GM23338 (cell line): ENCODE data around the gene DDX56. TPM values are rescaled to one million over a fixed set of nuclear protein-coding genes. Genes with fewer than 3 reads are reported as not detected.

Source experiments
- ATAC-seq: fragments of 200-7000 bp; cut with Tn5 transposase; 3 replicates; pipeline ENCODE4 v1.9.1; 2020
- DNase-seq: peaks from one replicate; pipeline ENCODE4 v3.0.0-alpha.2; 2015; ENCODE audit warnings: low spot score
- H2AFZ ChIP-seq: fragments of 200-600 bp; sonication (generic); 2 replicates; pipeline ENCODE4 v1.8.0; 2016; ENCODE audit warnings: antibody characterized with exemption, mild to moderate bottlenecking, moderate library complexity
- H3F3A ChIP-seq: fragments of 200-600 bp; sonication (generic); replicated peaks from 2 replicates; pipeline ENCODE4 v1.8.0; 2017; ENCODE audit warnings: antibody characterized with exemption, mixed run types, low read depth
- H3K27ac ChIP-seq: fragments of 200-600 bp; sonication (generic); 2 replicates; pipeline ENCODE4 v1.6.1; 2016; ENCODE audit warnings: low read depth
- H3K27me3 ChIP-seq: fragments of 200-600 bp; sonication (generic); 2 replicates; pipeline ENCODE4 v1.8.0; 2016; ENCODE audit warnings: mild to moderate bottlenecking, mixed run types, moderate library complexity; ENCODE audit not compliant: insufficient read depth
- H3K36me3 ChIP-seq: fragments of 200-600 bp; sonication (generic); 2 replicates; pipeline ENCODE4 v1.8.0; 2016; ENCODE audit warnings: mild to moderate bottlenecking; ENCODE audit not compliant: insufficient read depth
- H3K4me1 ChIP-seq: fragments of 200-600 bp; sonication (generic); 2 replicates; pipeline ENCODE4 v1.8.0; 2016; ENCODE audit warnings: mild to moderate bottlenecking, moderate library complexity; ENCODE audit not compliant: insufficient read depth
- H3K4me2 ChIP-seq: fragments of 200-600 bp; sonication (generic); 2 replicates; pipeline ENCODE4 v1.7.1; 2017; ENCODE audit warnings: mixed run types
- H3K4me3 ChIP-seq: fragments of 200-600 bp; sonication (generic); 2 replicates; pipeline ENCODE4 v1.6.1; 2016; ENCODE audit warnings: mixed run types
- H3K79me2 ChIP-seq: fragments of 200-600 bp; sonication (generic); replicated peaks from 2 replicates; pipeline ENCODE4 v1.8.0; 2017; ENCODE audit warnings: mild to moderate bottlenecking; ENCODE audit not compliant: insufficient read depth
- H3K9me2 ChIP-seq: fragments of 200-600 bp; sonication (generic); 2 replicates; pipeline ENCODE4 v1.8.0; 2017; ENCODE audit not compliant: insufficient read depth
- H4K20me1 ChIP-seq: fragments of 200-600 bp; sonication (generic); replicated peaks from 2 replicates; pipeline ENCODE4 v1.8.0; 2017; ENCODE audit warnings: mild to moderate bottlenecking; ENCODE audit not compliant: insufficient read depth
- H3K27ac Mint-ChIP-seq: 2 replicates; pipeline ENCODE4 v1.8.0; 2020; ENCODE audit warnings: inconsistent platforms, mild to moderate bottlenecking, moderate library complexity, mixed read lengths
- H3K27me3 Mint-ChIP-seq: 3 replicates; pipeline ENCODE4 v1.8.0; 2022; ENCODE audit warnings: low read depth, mild to moderate bottlenecking, moderate library complexity, mixed read lengths, inconsistent platforms; ENCODE audit not compliant: insufficient read depth, poor library complexity
- H3K36me3 Mint-ChIP-seq: 3 replicates; pipeline ENCODE4 v1.8.0; 2021; ENCODE audit warnings: low read depth, mild to moderate bottlenecking, inconsistent platforms, moderate library complexity, mixed read lengths
- H3K4me1 Mint-ChIP-seq: 3 replicates; pipeline ENCODE4 v1.8.0; 2020; ENCODE audit warnings: mild to moderate bottlenecking, inconsistent platforms, mixed read lengths
- H3K4me3 Mint-ChIP-seq: 3 replicates; pipeline ENCODE4 v1.8.0; 2021; ENCODE audit warnings: moderate library complexity, mild to moderate bottlenecking, inconsistent platforms, mixed read lengths
- H3K9me3 Mint-ChIP-seq: 3 replicates; pipeline ENCODE4 v1.8.0; 2020; ENCODE audit warnings: moderate library complexity, mild to moderate bottlenecking, inconsistent platforms, mixed read lengths
- CREB1 ChIP-seq: fragments of 250-450 bp; sonication (Bioruptor Pico); IDR thresholded peaks from 2 replicates; pipeline ENCODE4 v1.5.0; 2020; ENCODE audit warnings: low read depth, mild to moderate bottlenecking, moderate library complexity
- EZH2 ChIP-seq: fragments of 200-600 bp; sonication (generic); IDR thresholded peaks from one replicate; pipeline ENCODE4 v1.8.0; 2017; ENCODE audit warnings: antibody characterized with exemption, mild to moderate bottlenecking, low read depth; ENCODE audit not compliant: unreplicated experiment
- EZH2phosphoT487 ChIP-seq: fragments of 200-600 bp; sonication (generic); IDR thresholded peaks from one replicate; pipeline ENCODE4 v1.8.1; 2018; ENCODE audit warnings: antibody characterized with exemption; ENCODE audit not compliant: unreplicated experiment
- JUNB ChIP-seq: IDR thresholded peaks from one replicate; pipeline ENCODE4 v1.6.1; 2016; ENCODE audit warnings: antibody characterized with exemption; ENCODE audit not compliant: unreplicated experiment
- NANOG ChIP-seq: IDR thresholded peaks from 2 replicates; pipeline ENCODE4 v1.6.1; 2016; ENCODE audit warnings: antibody characterized with exemption, borderline replicate concordance
- POLR2AphosphoS5 ChIP-seq: IDR thresholded peaks from 2 replicates; pipeline ENCODE4 v1.6.1; 2016; ENCODE audit warnings: antibody characterized with exemption, low read depth
- ZNF114 ChIP-seq: fragments of 250-450 bp; sonication (Bioruptor Pico); IDR thresholded peaks from 2 replicates; pipeline ENCODE4 v1.5.0; 2020; ENCODE audit warnings: mild to moderate bottlenecking, moderate library complexity
- ZNF331 ChIP-seq: fragments of 250-450 bp; sonication (Bioruptor Pico); IDR thresholded peaks from 2 replicates; pipeline ENCODE4 v1.5.0; 2020; ENCODE audit warnings: low read depth, mild to moderate bottlenecking, moderate library complexity
- polyA plus RNA-seq: library from polyadenylated mRNA; unstranded; fragments of >200 nt; fragmentation: Nextera tagmentation; extraction: Ambion mirVana; gene quantifications from 2 replicates; pipeline ENCODE4 v1.2.1, GENCODE V29; 2016
- total RNA-seq: library from RNA; depleted of rRNA; stranded (reverse); fragments of >200 nt; shearing (Covaris generic); gene quantifications from 2 replicates; pipeline ENCODE4 v1.2.3, GENCODE V29; 2014
- TF ChIP-seq, protein P1 (sequence below), 2 experiments: fragments of 200-600 bp in 1 of 2; sonication (generic) in 1 of 2; conservative IDR thresholded peaks; 2 replicates each; pipeline versions ENCODE4 v1.5.1 to v1.6.1; 2016 to 2017; ENCODE audit warnings: antibody characterized with exemption in 2 of 2, low read depth in 2 of 2, mild to moderate bottlenecking in 2 of 2, moderate library complexity in 1 of 2
- TF ChIP-seq, protein P2 (sequence below): fragments of 250-450 bp; sonication (Bioruptor Pico); IDR thresholded peaks from 2 replicates; pipeline ENCODE4 v1.5.0; 2020; ENCODE audit warnings: mild to moderate bottlenecking, moderate library complexity
- TF ChIP-seq, protein P3 (sequence below): IDR thresholded peaks from 2 replicates; pipeline ENCODE4 v1.6.1; 2016; ENCODE audit warnings: antibody characterized with exemption

Gene DDX56
- total and polyA plus RNA-seq, 2 experiments from 2014 or later, result 44.1 to 72.3 TPM

DNA sequence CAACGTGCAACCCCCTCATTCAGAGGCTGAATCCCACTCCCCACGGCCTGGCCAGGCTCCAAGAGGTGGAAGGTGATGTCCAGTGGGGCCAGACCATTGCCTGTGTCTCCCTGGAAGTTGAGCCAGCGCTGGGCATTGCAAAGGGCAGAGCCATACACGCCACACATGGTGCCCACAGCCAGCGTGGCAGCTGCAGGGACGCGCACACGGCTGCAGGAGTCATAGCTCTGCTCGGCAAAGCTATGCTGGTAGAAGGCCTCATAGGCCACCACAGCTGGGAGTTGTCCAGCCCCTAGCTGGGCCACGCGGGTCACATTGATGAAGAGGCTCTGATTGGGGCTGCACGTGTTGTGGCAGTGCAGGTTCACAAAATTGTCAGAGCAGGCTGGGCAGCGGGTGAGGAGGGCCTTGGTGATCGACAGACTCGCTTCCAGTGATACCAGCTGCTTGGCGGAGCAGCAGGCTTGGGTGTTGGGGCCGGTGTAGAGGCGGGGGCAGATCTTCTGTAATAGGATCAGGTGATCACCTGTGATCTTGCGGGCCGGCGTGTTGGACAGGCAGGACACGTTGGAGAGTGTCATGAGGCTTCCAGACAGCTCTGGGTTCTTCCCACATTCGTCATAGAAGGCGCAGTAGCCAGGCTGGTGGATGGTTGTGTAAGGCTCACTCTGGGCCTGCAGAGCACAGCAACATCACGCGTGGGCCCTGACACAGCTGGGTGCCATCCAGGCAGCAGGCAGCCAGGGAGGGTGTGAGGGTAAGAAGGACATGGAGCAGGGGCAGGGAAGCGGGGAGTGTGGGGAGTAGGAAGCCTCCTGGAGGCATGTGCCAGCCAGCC is 33.8 kb downstream of the DDX56 start:
- H3K27ac ChIP-seq, result no peak overlapping the region
- H3K4me2 ChIP-seq, result no peak overlapping the region
- no peak for ATAC-seq
- H3K4me1 Mint-ChIP-seq, result no peaks in the 10 kb centered on the region; the same call in 1 of the 3 replicates
- peaks cover 10% of the 10 kb centered on the region for H3K27me3 Mint-ChIP-seq
- TF ChIP-seq EZH2 (no peak), CREB1 (CRISPR knock-in tag) (no peak), EZH2phosphoT487 (no peak)
- H4K20me1 ChIP-seq, result no peaks in the 10 kb centered on the region
- no peaks in the 10 kb centered on the region for H3K4me1 ChIP-seq
- H3K36me3 Mint-ChIP-seq, result no peaks in the 10 kb centered on the region
- no peaks in the 10 kb centered on the region for H3K36me3 ChIP-seq
- DNase-seq, result no peak
- no peaks in the 10 kb centered on the region for H3K27me3 ChIP-seq
- no peaks in the 10 kb centered on the region for H3K9me2 ChIP-seq
- no peak overlapping the region for H3K4me3 ChIP-seq
- no peak overlapping the region for H2AFZ ChIP-seq
- no peaks in the 10 kb centered on the region for H3F3A ChIP-seq
- H3K79me2 ChIP-seq, result no peaks in the 10 kb centered on the region
- no peak overlapping the region for H3K4me3 Mint-ChIP-seq
- H3K9me3 Mint-ChIP-seq, result no peaks in the 10 kb centered on the region
- H3K27ac Mint-ChIP-seq, result no peak overlapping the region

DNA sequence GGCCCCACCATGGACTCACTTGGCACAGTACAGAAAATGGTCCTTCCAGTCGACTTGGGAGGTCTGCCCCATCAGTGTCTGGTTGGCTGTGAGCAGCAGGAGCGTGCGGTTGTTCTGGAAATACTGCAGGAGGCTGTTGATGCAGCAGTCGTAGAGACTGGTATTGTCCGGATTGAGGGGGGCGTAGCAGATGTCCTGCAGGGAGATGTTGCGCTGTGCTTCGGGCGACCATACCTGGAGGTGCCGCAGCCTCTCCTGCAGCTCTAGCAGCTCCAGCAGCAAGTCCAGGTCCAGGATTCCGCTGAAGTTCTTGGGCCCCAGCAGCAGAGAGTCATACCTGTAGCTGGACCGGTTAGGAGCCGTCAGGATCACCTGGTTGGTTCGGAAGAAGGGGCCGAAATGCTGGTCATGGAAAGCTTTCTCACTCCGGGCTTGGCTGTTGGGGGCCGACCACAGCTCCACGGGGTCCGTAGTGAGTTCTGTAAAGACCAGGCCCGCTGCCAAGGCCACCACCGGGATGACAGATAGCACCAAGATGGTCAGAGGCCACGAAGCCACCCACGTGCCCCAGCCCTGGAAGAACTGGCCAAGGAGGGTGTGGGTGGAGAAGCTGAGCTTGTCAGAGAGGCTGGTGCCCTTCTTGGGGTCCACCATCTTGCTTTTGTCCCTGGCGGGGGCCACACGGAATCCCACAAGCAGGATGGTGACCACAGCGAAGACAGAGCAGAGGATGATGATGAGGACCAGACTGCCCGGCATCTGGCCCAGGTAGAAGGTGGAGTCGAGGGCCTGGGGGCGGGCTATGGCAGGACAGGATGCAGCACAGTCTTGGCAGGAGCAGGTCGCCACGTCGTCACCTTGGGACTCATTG is 34.7 kb downstream of the DDX56 start:
- H3K36me3 Mint-ChIP-seq, result no peaks in the 10 kb centered on the region; the same call in 2 of the 3 replicates
- no peak overlapping the region for H3K4me3 Mint-ChIP-seq
- H3K4me1 ChIP-seq, result no peaks in the 10 kb centered on the region
- H3K4me1 Mint-ChIP-seq, result no peaks in the 10 kb centered on the region; the same call in 1 of the 3 replicates
- H4K20me1 ChIP-seq, result no peaks in the 10 kb centered on the region
- no peaks in the 10 kb centered on the region for H3K27me3 ChIP-seq
- DNase-seq (no peak), ATAC-seq (no peak)
- no peak overlapping the region for H2AFZ ChIP-seq
- no peaks in the 10 kb centered on the region for H3K9me3 Mint-ChIP-seq
- no peak overlapping the region for H3K27ac Mint-ChIP-seq
- no peaks in the 10 kb centered on the region for H3F3A ChIP-seq
- H3K79me2 ChIP-seq, result no peaks in the 10 kb centered on the region
- H3K27ac ChIP-seq, result no peak overlapping the region
- no peak overlapping the region for H3K4me2 ChIP-seq
- peaks cover 15% of the 10 kb centered on the region for H3K27me3 Mint-ChIP-seq
- no peaks in the 10 kb centered on the region for H3K9me2 ChIP-seq
- no peak overlapping the region for H3K4me3 ChIP-seq
- H3K36me3 ChIP-seq, result no peaks in the 10 kb centered on the region
- TF ChIP-seq ZNF331 (CRISPR knock-in tag) (no peak), ZNF114 (no peak), JUNB (no peak), NANOG (no peak), POLR2AphosphoS5 (no peak)
- TF ChIP-seq, protein P1, sequence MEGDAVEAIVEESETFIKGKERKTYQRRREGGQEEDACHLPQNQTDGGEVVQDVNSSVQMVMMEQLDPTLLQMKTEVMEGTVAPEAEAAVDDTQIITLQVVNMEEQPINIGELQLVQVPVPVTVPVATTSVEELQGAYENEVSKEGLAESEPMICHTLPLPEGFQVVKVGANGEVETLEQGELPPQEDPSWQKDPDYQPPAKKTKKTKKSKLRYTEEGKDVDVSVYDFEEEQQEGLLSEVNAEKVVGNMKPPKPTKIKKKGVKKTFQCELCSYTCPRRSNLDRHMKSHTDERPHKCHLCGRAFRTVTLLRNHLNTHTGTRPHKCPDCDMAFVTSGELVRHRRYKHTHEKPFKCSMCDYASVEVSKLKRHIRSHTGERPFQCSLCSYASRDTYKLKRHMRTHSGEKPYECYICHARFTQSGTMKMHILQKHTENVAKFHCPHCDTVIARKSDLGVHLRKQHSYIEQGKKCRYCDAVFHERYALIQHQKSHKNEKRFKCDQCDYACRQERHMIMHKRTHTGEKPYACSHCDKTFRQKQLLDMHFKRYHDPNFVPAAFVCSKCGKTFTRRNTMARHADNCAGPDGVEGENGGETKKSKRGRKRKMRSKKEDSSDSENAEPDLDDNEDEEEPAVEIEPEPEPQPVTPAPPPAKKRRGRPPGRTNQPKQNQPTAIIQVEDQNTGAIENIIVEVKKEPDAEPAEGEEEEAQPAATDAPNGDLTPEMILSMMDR (conservative IDR thresholded peaks at IDR 0.05; ENCODE audit: low read depth in 2 of 2), result no peak
- TF ChIP-seq, protein P2, sequence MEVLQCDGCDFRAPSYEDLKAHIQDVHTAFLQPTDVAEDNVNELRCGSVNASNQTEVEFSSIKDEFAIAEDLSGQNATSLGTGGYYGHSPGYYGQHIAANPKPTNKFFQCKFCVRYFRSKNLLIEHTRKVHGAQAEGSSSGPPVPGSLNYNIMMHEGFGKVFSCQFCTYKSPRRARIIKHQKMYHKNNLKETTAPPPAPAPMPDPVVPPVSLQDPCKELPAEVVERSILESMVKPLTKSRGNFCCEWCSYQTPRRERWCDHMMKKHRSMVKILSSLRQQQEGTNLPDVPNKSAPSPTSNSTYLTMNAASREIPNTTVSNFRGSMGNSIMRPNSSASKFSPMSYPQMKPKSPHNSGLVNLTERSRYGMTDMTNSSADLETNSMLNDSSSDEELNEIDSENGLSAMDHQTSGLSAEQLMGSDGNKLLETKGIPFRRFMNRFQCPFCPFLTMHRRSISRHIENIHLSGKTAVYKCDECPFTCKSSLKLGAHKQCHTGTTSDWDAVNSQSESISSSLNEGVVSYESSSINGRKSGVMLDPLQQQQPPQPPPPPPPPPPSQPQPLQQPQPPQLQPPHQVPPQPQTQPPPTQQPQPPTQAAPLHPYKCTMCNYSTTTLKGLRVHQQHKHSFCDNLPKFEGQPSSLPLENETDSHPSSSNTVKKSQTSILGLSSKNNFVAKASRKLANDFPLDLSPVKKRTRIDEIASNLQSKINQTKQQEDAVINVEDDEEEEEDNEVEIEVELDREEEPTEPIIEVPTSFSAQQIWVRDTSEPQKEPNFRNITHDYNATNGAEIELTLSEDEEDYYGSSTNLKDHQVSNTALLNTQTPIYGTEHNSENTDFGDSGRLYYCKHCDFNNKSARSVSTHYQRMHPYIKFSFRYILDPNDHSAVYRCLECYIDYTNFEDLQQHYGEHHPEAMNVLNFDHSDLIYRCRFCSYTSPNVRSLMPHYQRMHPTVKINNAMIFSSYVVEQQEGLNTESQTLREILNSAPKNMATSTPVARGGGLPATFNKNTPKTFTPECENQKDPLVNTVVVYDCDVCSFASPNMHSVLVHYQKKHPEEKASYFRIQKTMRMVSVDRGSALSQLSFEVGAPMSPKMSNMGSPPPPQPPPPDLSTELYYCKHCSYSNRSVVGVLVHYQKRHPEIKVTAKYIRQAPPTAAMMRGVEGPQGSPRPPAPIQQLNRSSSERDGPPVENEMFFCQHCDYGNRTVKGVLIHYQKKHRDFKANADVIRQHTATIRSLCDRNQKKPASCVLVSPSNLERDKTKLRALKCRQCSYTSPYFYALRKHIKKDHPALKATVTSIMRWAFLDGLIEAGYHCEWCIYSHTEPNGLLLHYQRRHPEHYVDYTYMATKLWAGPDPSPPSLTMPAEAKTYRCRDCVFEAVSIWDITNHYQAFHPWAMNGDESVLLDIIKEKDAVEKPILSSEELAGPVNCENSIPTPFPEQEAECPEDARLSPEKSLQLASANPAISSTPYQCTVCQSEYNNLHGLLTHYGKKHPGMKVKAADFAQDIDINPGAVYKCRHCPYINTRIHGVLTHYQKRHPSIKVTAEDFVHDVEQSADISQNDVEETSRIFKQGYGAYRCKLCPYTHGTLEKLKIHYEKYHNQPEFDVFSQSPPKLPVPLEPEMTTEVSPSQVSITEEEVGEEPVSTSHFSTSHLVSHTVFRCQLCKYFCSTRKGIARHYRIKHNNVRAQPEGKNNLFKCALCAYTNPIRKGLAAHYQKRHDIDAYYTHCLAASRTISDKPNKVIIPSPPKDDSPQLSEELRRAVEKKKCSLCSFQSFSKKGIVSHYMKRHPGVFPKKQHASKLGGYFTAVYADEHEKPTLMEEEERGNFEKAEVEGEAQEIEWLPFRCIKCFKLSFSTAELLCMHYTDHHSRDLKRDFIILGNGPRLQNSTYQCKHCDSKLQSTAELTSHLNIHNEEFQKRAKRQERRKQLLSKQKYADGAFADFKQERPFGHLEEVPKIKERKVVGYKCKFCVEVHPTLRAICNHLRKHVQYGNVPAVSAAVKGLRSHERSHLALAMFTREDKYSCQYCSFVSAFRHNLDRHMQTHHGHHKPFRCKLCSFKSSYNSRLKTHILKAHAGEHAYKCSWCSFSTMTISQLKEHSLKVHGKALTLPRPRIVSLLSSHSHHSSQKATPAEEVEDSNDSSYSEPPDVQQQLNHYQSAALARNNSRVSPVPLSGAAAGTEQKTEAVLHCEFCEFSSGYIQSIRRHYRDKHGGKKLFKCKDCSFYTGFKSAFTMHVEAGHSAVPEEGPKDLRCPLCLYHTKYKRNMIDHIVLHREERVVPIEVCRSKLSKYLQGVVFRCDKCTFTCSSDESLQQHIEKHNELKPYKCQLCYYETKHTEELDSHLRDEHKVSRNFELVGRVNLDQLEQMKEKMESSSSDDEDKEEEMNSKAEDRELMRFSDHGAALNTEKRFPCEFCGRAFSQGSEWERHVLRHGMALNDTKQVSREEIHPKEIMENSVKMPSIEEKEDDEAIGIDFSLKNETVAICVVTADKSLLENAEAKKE (CRISPR knock-in tag), result no peak
- TF ChIP-seq, protein P3, sequence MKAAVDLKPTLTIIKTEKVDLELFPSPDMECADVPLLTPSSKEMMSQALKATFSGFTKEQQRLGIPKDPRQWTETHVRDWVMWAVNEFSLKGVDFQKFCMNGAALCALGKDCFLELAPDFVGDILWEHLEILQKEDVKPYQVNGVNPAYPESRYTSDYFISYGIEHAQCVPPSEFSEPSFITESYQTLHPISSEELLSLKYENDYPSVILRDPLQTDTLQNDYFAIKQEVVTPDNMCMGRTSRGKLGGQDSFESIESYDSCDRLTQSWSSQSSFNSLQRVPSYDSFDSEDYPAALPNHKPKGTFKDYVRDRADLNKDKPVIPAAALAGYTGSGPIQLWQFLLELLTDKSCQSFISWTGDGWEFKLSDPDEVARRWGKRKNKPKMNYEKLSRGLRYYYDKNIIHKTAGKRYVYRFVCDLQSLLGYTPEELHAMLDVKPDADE, result no peak
